GM21825 (cell line): Measurements from ENCODE around the gene ABHD16A.

Experiments used
- ATAC-seq: cut with Tn5 transposase; IDR thresholded peaks from one replicate; pipeline ENCODE4 v1.9.1; 2021; ENCODE audit warnings: mild to moderate bottlenecking, moderate library complexity; ENCODE audit not compliant: unreplicated experiment

ABHD16A gene

GRCh38 chr6:31642798-31643570, 60.1 kb downstream of the ABHD16A start:
- ATAC-seq = no peak

- ATAC-seq = no peak
Measured at GRCh38 chr6:31641370-31641769, 61.8 kb downstream of the ABHD16A start.

- no peak for ATAC-seq
Measured at GRCh38 chr6:31640612-31641011, 62.5 kb downstream of the ABHD16A start.

- no peak for ATAC-seq
Measured at GRCh38 chr6:31639449-31639861, 63.7 kb downstream of the ABHD16A start.

GRCh38 chr6:31639043-31639442, 64.1 kb downstream of the ABHD16A start:
- no peak for ATAC-seq
